Right lobe of liver (tissue), 4 donors: Measurements from ENCODE around the gene MPLKIP.

Experiments
- CTCF ChIP-seq, 4 donors: fragments of 200-600 bp in 3 of 4; fragments of 450-650 bp in 1 of 4; IDR thresholded peaks; one replicate each; pipeline versions ENCODE4 v1.5.1 to v1.8.0; 2016 to 2022; ENCODE audit warnings: antibody characterized with exemption in 4 of 4, mild to moderate bottlenecking in 2 of 4
- POLR2A ChIP-seq: fragments of 450-650 bp; IDR thresholded peaks from one replicate; pipeline ENCODE4 v1.6.1; 2017; ENCODE audit warnings: antibody characterized with exemption, mild to moderate bottlenecking
- donor health status: DM: no; HTN: no; CAD: no.
- donor health status: DM: no; HTN: no; CAD: no.
- donor health status: DM: no; HTN: yes; CAD: no.

DNA sequence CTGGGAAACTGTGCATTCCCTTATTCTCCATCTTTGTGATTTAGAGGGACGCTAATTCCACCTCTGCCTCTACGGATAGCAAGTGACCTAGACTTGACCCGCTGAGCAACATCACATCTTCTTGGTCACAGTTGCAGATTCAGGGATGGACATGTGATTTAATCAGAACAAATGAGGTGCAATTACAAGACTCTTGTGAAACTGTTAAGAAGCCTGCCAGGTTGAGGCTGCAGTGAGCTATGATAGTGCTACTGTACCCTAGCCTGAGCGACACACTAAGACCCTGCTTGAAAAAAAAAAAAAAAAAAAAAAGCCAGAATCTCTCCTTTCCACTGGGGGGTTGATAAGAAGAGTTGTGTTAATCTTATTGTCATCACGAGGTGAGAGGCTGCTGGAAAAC lies 14.4 kb downstream of the MPLKIP start:
- no peak for TF ChIP-seq CTCF (IDR thresholded peaks at IDR 0.05)
- TF ChIP-seq POLR2A: no peak
